ENCODE measurements around the gene ELMO1.

- TF ChIP-seq CTCF (IDR thresholded peaks at IDR 0.05) (no peak), POLR2A (IDR thresholded peaks at IDR 0.05) (no peak)
Measured at GRCh38 chr7:36874041-36874440, 574.6 kb downstream of the ELMO1 start.

Data from adrenal gland (tissue), 5 donors.